GM23338 (cell line): ENCODE data around the gene OR11H7. TPM values are rescaled to one million over a fixed set of nuclear protein-coding genes. Genes with fewer than 3 reads are reported as not detected.
"Not testable (repeated sequence)": the region's sequence is repeated elsewhere in the genome, so short reads cannot be mapped to it uniquely, and the experiment has no call there.

Experiments
- ATAC-seq: fragments of 200-7000 bp; cut with Tn5 transposase; 3 replicates; pipeline ENCODE4 v1.9.1; 2020
- DNase-seq: peaks from one replicate; pipeline ENCODE4 v3.0.0-alpha.2; 2015; ENCODE audit warnings: low spot score
- H2AFZ ChIP-seq: fragments of 200-600 bp; sonication (generic); 2 replicates; pipeline ENCODE4 v1.8.0; 2016; ENCODE audit warnings: antibody characterized with exemption, mild to moderate bottlenecking, moderate library complexity
- H3F3A ChIP-seq: fragments of 200-600 bp; sonication (generic); replicated peaks from 2 replicates; pipeline ENCODE4 v1.8.0; 2017; ENCODE audit warnings: antibody characterized with exemption, mixed run types, low read depth
- H3K27ac ChIP-seq: fragments of 200-600 bp; sonication (generic); 2 replicates; pipeline ENCODE4 v1.6.1; 2016; ENCODE audit warnings: low read depth
- H3K27me3 ChIP-seq: fragments of 200-600 bp; sonication (generic); 2 replicates; pipeline ENCODE4 v1.8.0; 2016; ENCODE audit warnings: mild to moderate bottlenecking, mixed run types, moderate library complexity; ENCODE audit not compliant: insufficient read depth
- H3K36me3 ChIP-seq: fragments of 200-600 bp; sonication (generic); 2 replicates; pipeline ENCODE4 v1.8.0; 2016; ENCODE audit warnings: mild to moderate bottlenecking; ENCODE audit not compliant: insufficient read depth
- H3K4me1 ChIP-seq: fragments of 200-600 bp; sonication (generic); 2 replicates; pipeline ENCODE4 v1.8.0; 2016; ENCODE audit warnings: mild to moderate bottlenecking, moderate library complexity; ENCODE audit not compliant: insufficient read depth
- H3K4me2 ChIP-seq: fragments of 200-600 bp; sonication (generic); 2 replicates; pipeline ENCODE4 v1.7.1; 2017; ENCODE audit warnings: mixed run types
- H3K4me3 ChIP-seq: fragments of 200-600 bp; sonication (generic); 2 replicates; pipeline ENCODE4 v1.6.1; 2016; ENCODE audit warnings: mixed run types
- H3K79me2 ChIP-seq: fragments of 200-600 bp; sonication (generic); replicated peaks from 2 replicates; pipeline ENCODE4 v1.8.0; 2017; ENCODE audit warnings: mild to moderate bottlenecking; ENCODE audit not compliant: insufficient read depth
- H3K9me2 ChIP-seq: fragments of 200-600 bp; sonication (generic); 2 replicates; pipeline ENCODE4 v1.8.0; 2017; ENCODE audit not compliant: insufficient read depth
- H4K20me1 ChIP-seq: fragments of 200-600 bp; sonication (generic); replicated peaks from 2 replicates; pipeline ENCODE4 v1.8.0; 2017; ENCODE audit warnings: mild to moderate bottlenecking; ENCODE audit not compliant: insufficient read depth
- H3K27ac Mint-ChIP-seq: 2 replicates; pipeline ENCODE4 v1.8.0; 2020; ENCODE audit warnings: inconsistent platforms, mild to moderate bottlenecking, moderate library complexity, mixed read lengths
- H3K27me3 Mint-ChIP-seq: 3 replicates; pipeline ENCODE4 v1.8.0; 2022; ENCODE audit warnings: low read depth, mild to moderate bottlenecking, moderate library complexity, mixed read lengths, inconsistent platforms; ENCODE audit not compliant: insufficient read depth, poor library complexity
- H3K36me3 Mint-ChIP-seq: 3 replicates; pipeline ENCODE4 v1.8.0; 2021; ENCODE audit warnings: low read depth, mild to moderate bottlenecking, inconsistent platforms, moderate library complexity, mixed read lengths
- H3K4me1 Mint-ChIP-seq: 3 replicates; pipeline ENCODE4 v1.8.0; 2020; ENCODE audit warnings: mild to moderate bottlenecking, inconsistent platforms, mixed read lengths
- H3K4me3 Mint-ChIP-seq: 3 replicates; pipeline ENCODE4 v1.8.0; 2021; ENCODE audit warnings: moderate library complexity, mild to moderate bottlenecking, inconsistent platforms, mixed read lengths
- H3K9me3 Mint-ChIP-seq: 3 replicates; pipeline ENCODE4 v1.8.0; 2020; ENCODE audit warnings: moderate library complexity, mild to moderate bottlenecking, inconsistent platforms, mixed read lengths
- CREB1 ChIP-seq: fragments of 250-450 bp; sonication (Bioruptor Pico); IDR thresholded peaks from 2 replicates; pipeline ENCODE4 v1.5.0; 2020; ENCODE audit warnings: low read depth, mild to moderate bottlenecking, moderate library complexity
- CTCF ChIP-seq, 2 experiments: fragments of 200-600 bp in 1 of 2; sonication (generic) in 1 of 2; conservative IDR thresholded peaks; 2 replicates each; pipeline versions ENCODE4 v1.5.1 to v1.6.1; 2016 to 2017; ENCODE audit warnings: antibody characterized with exemption in 2 of 2, low read depth in 2 of 2, mild to moderate bottlenecking in 2 of 2, moderate library complexity in 1 of 2
- ETS1 ChIP-seq: IDR thresholded peaks from 2 replicates; pipeline ENCODE4 v1.6.1; 2016; ENCODE audit warnings: antibody characterized with exemption
- EZH2 ChIP-seq: fragments of 200-600 bp; sonication (generic); IDR thresholded peaks from one replicate; pipeline ENCODE4 v1.8.0; 2017; ENCODE audit warnings: antibody characterized with exemption, mild to moderate bottlenecking, low read depth; ENCODE audit not compliant: unreplicated experiment
- EZH2phosphoT487 ChIP-seq: fragments of 200-600 bp; sonication (generic); IDR thresholded peaks from one replicate; pipeline ENCODE4 v1.8.1; 2018; ENCODE audit warnings: antibody characterized with exemption; ENCODE audit not compliant: unreplicated experiment
- JUNB ChIP-seq: IDR thresholded peaks from one replicate; pipeline ENCODE4 v1.6.1; 2016; ENCODE audit warnings: antibody characterized with exemption; ENCODE audit not compliant: unreplicated experiment
- NANOG ChIP-seq: IDR thresholded peaks from 2 replicates; pipeline ENCODE4 v1.6.1; 2016; ENCODE audit warnings: antibody characterized with exemption, borderline replicate concordance
- REST ChIP-seq: IDR thresholded peaks from one replicate; pipeline ENCODE4 v1.6.1; 2018; ENCODE audit warnings: antibody characterized with exemption; ENCODE audit not compliant: unreplicated experiment
- polyA plus RNA-seq: library from polyadenylated mRNA; unstranded; fragments of >200 nt; fragmentation: Nextera tagmentation; extraction: Ambion mirVana; gene quantifications from 2 replicates; pipeline ENCODE4 v1.2.1, GENCODE V29; 2016
- total RNA-seq: library from RNA; depleted of rRNA; stranded (reverse); fragments of >200 nt; shearing (Covaris generic); gene quantifications from 2 replicates; pipeline ENCODE4 v1.2.3, GENCODE V29; 2014

The OR11H7 gene
- total and polyA plus RNA-seq, 2 experiments from 2014 or later = not detected

GRCh38 chr14:20277409-20277808 lies 48.6 kb downstream of the OR11H7 start (continued):
- TF ChIP-seq REST = no peak
- TF ChIP-seq EZH2phosphoT487 = no peak
- no peak for TF ChIP-seq CREB1 (CRISPR knock-in tag)
- no peak for TF ChIP-seq NANOG
- no peak for TF ChIP-seq CTCF (conservative IDR thresholded peaks at IDR 0.05; ENCODE audit: low read depth in 2 of 2)

GRCh38 chr14:20278414-20278813 lies 49.6 kb downstream of the OR11H7 start:
- H3K4me1 ChIP-seq = no peaks in the 10 kb centered on the region
- H3K4me2 ChIP-seq = no peak overlapping the region
- H3K79me2 ChIP-seq = no peaks in the 10 kb centered on the region
- ATAC-seq (no peak), DNase-seq (no peak)
- no peaks in the 10 kb centered on the region for H3K4me1 Mint-ChIP-seq
- H3K27ac ChIP-seq = no peak overlapping the region
- H3K9me2 ChIP-seq = 0 out of 2 replicates have a peak, but pooled peaks cover 6% of the 10 kb centered on the region
- TF ChIP-seq EZH2 (no peak), EZH2phosphoT487 (no peak), CREB1 (CRISPR knock-in tag) (no peak), JUNB (no peak), CTCF (conservative IDR thresholded peaks at IDR 0.05; ENCODE audit: low read depth in 2 of 2) (no peak), ETS1 (no peak)
- H3K4me3 Mint-ChIP-seq = no peak overlapping the region
- H3K36me3 Mint-ChIP-seq = peaks cover 78% of the 10 kb centered on the region
- no peak overlapping the region for H3K4me3 ChIP-seq
- H2AFZ ChIP-seq = no peak overlapping the region
- peaks cover 80% of the 10 kb centered on the region for H3K9me3 Mint-ChIP-seq
- no peaks in the 10 kb centered on the region for H3K27me3 ChIP-seq
- no peaks in the 10 kb centered on the region for H3F3A ChIP-seq
- H3K27ac Mint-ChIP-seq = no peak overlapping the region
- peaks cover 8% of the 10 kb centered on the region; the same call in 1 of the 2 replicates for H3K36me3 ChIP-seq
- H4K20me1 ChIP-seq = no peaks in the 10 kb centered on the region
- peaks cover 7% of the 10 kb centered on the region for H3K27me3 Mint-ChIP-seq

- H3K79me2 ChIP-seq, H3K27me3 Mint-ChIP-seq, H3K27ac ChIP-seq, H2AFZ ChIP-seq, H3K36me3 ChIP-seq, H3K9me2 ChIP-seq, H3F3A ChIP-seq, H3K4me1 Mint-ChIP-seq, H3K27ac Mint-ChIP-seq, H3K4me1 ChIP-seq, H3K4me3 Mint-ChIP-seq, H4K20me1 ChIP-seq, ATAC-seq, DNase-seq, H3K27me3 ChIP-seq, H3K4me3 ChIP-seq, H3K4me2 ChIP-seq: not testable (repeated sequence)
- Mint-ChIP-seq H3K36me3 (peaks cover 76% of the 10 kb centered on the region), H3K9me3 (peaks cover 71% of the 10 kb centered on the region)
Measured at GRCh38 chr14:20280265-20280664, 51.5 kb downstream of the OR11H7 start.
